Ureter (tissue), 1 donor: ENCODE results near the gene SDHC. TPM values are rescaled to one million over a fixed set of nuclear protein-coding genes. Genes with fewer than 3 reads are reported as not detected.
A peak's percentile ranks its signal among the peaks of the same experiment; 100 is the strongest.
"Not testable (repeated sequence)": the region's sequence is repeated elsewhere in the genome, so short reads cannot be mapped to it uniquely, and the experiment has no call there.

Experiments
- DNase-seq: peaks from one replicate; pipeline ENCODE4 v3.0.0-alpha.2; 2020; ENCODE audit warnings: low spot score
- total RNA-seq: library from RNA; stranded (reverse); gene quantifications from one replicate; pipeline ENCODE4 v1.2.4, GENCODE V29; 2023
- donor health status: DM: yes; HTN: yes; CAD: no.

The SDHC gene
- total RNA-seq, 1 donor from 2014 or later = 169 TPM

GRCh38 chr1:161382214-161383019 lies 68.2 kb downstream of the SDHC start:
- no peak for DNase-seq

- no peak for DNase-seq
These were observed 74.5 kb downstream of the SDHC start for GRCh38 chr1:161388639-161389038.

GRCh38 chr1:161389158-161389557 lies 75.0 kb downstream of the SDHC start:
- not testable (repeated sequence) for DNase-seq

- peak; percentile 98 for DNase-seq
These were observed 75.7 kb downstream of the SDHC start for GRCh38 chr1:161389691-161390558.

GRCh38 chr1:161390559-161390858 lies 76.3 kb downstream of the SDHC start:
- no peak for DNase-seq

- not testable (repeated sequence) for DNase-seq
These were observed 77.0 kb downstream of the SDHC start for GRCh38 chr1:161391136-161391535.

GRCh38 chr1:161391611-161392010 lies 77.4 kb downstream of the SDHC start:
- DNase-seq = no peak

- no peak for DNase-seq
These were observed 79.0 kb downstream of the SDHC start for GRCh38 chr1:161393151-161393550.

- not testable (repeated sequence) for DNase-seq
These were observed 82.9 kb downstream of the SDHC start for GRCh38 chr1:161397038-161397437.

GRCh38 chr1:161398900-161399256 lies 84.7 kb downstream of the SDHC start:
- no peak for DNase-seq

- DNase-seq = peak; percentile 96
These were observed 85.2 kb downstream of the SDHC start for GRCh38 chr1:161399257-161399998.

- DNase-seq = no peak
These were observed 88.3 kb downstream of the SDHC start for GRCh38 chr1:161402446-161402845.

- no peak for DNase-seq
These were observed 89.9 kb downstream of the SDHC start for GRCh38 chr1:161404051-161404597.

GRCh38 chr1:161406551-161406950 lies 92.4 kb downstream of the SDHC start:
- not testable (repeated sequence) for DNase-seq

GRCh38 chr1:161407451-161407985 lies 93.3 kb downstream of the SDHC start:
- no peak for DNase-seq

GRCh38 chr1:161408429-161409052 lies 94.4 kb downstream of the SDHC start:
- DNase-seq = no peak

- DNase-seq = not testable (repeated sequence)
These were observed 95.9 kb downstream of the SDHC start for GRCh38 chr1:161409848-161410635.

- not testable (repeated sequence) for DNase-seq
These were observed 96.4 kb downstream of the SDHC start for GRCh38 chr1:161410636-161410970.
